ENCODE measurements around the gene GRAMD4.
A peak's percentile ranks its signal among the peaks of the same experiment; 100 is the strongest.

The GRAMD4 gene

GRCh38 chr22:46657996-46658947, 38.1 kb downstream of the GRAMD4 start:
- no peak for DNase-seq

- DNase-seq = no peak
Measured at GRCh38 chr22:46659059-46659790, 39.0 kb downstream of the GRAMD4 start.

GRCh38 chr22:46659791-46660186, 39.6 kb downstream of the GRAMD4 start:
- DNase-seq = no peak

GRCh38 chr22:46660604-46661201, 40.5 kb downstream of the GRAMD4 start:
- DNase-seq = peak; percentile 81

GRCh38 chr22:46661221-46661851, 41.1 kb downstream of the GRAMD4 start:
- DNase-seq = peak; percentile 84

- DNase-seq = no peak
Measured at GRCh38 chr22:46662226-46662625, 42.0 kb downstream of the GRAMD4 start.

GRCh38 chr22:46663001-46663400, 42.8 kb downstream of the GRAMD4 start:
- no peak for DNase-seq

GRCh38 chr22:46663436-46664100, 43.4 kb downstream of the GRAMD4 start:
- no peak for DNase-seq

GRCh38 chr22:46664301-46664855, 44.2 kb downstream of the GRAMD4 start:
- DNase-seq = no peak

- no peak for DNase-seq
Measured at GRCh38 chr22:46665151-46665695, 45.0 kb downstream of the GRAMD4 start.

GRCh38 chr22:46665751-46666280, 45.6 kb downstream of the GRAMD4 start:
- DNase-seq = no peak

- no peak for DNase-seq
Measured at GRCh38 chr22:46666577-46667244, 46.5 kb downstream of the GRAMD4 start.

GRCh38 chr22:46667245-46667623, 47.0 kb downstream of the GRAMD4 start:
- no peak for DNase-seq

- DNase-seq = no peak
Measured at GRCh38 chr22:46668116-46668515, 47.9 kb downstream of the GRAMD4 start.

- DNase-seq = no peak
Measured at GRCh38 chr22:46669201-46669600, 49.0 kb downstream of the GRAMD4 start.

- DNase-seq = no peak
Measured at GRCh38 chr22:46671824-46672432, 51.7 kb downstream of the GRAMD4 start.

GRCh38 chr22:46672731-46673130, 52.5 kb downstream of the GRAMD4 start:
- no peak for DNase-seq

GRCh38 chr22:46673205-46673604, 53.0 kb downstream of the GRAMD4 start:
- DNase-seq = no peak

- peak; percentile 35 for DNase-seq
Measured at GRCh38 chr22:46673662-46674236, 53.6 kb downstream of the GRAMD4 start.

- no peak for DNase-seq
Measured at GRCh38 chr22:46674367-46674781, 54.2 kb downstream of the GRAMD4 start.
